HG03280 (cell line): ENCODE data around the gene SLC43A3.

Experiments used
- ATAC-seq: cut with Tn5 transposase; IDR thresholded peaks from one replicate; pipeline ENCODE4 v1.9.1; 2021; ENCODE audit warnings: mild to moderate bottlenecking, moderate library complexity; ENCODE audit not compliant: unreplicated experiment

The SLC43A3 gene

DNA sequence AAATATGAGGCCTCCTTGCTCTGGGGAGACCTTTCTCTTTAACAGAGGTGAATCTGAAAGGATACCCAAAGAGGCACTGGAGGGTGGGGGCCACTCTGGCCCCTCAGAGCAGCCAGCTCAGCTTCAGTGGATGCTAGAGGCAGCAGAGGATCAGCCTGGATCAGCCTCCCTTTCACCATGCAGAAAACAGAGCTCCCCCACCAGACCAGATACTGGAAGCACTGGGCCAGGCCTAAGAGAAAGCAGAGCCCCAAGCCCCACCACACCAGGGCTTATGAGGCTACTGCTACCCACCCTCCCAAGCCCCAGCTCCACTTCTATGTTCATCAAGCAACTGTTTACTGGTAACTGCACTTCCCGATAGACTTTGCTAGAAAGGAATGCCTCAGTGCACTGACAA lies 4.0 kb upstream of the SLC43A3 start:
- no peak for ATAC-seq

- ATAC-seq: no peak
Measured at GRCh38 chr11:57429946-57430345, 3.0 kb upstream of the SLC43A3 start.

- ATAC-seq: no peak
Measured at GRCh38 chr11:57428643-57429042, 1.7 kb upstream of the SLC43A3 start.

GRCh38 chr11:57427727-57428082 lies 784 bp upstream of the SLC43A3 start:
- no peak for ATAC-seq

GRCh38 chr11:57426439-57426928 lies 437 bp downstream of the SLC43A3 start:
- ATAC-seq: no peak

GRCh38 chr11:57425565-57426438 lies 1.1 kb downstream of the SLC43A3 start:
- ATAC-seq: no peak

- ATAC-seq: peak; percentile 87
Measured at GRCh38 chr11:57424792-57425564, 1.9 kb downstream of the SLC43A3 start.

GRCh38 chr11:57424137-57424791 lies 2.7 kb downstream of the SLC43A3 start:
- ATAC-seq: no peak

DNA sequence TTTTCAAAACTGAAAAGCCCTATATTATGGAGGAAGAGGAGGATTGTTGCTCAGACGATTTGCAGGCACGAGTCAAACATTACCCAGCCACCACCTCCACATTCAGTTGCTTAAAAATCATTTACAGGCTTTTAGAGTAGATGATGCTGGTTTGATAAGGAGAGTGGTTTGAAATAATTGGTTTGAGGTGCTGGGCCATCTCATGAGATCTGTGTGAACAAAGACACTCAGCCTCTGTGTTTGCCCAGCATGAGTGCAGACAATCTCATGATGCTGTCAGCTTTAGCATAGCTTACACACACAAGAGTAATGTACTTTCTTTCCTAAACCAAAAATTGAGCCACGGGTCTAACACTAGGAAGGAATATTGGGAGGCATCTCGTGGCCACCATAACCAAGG lies 4.3 kb downstream of the SLC43A3 start:
- no peak for ATAC-seq

- ATAC-seq: no peak
Measured at GRCh38 chr11:57421805-57422204, 5.1 kb downstream of the SLC43A3 start.

DNA sequence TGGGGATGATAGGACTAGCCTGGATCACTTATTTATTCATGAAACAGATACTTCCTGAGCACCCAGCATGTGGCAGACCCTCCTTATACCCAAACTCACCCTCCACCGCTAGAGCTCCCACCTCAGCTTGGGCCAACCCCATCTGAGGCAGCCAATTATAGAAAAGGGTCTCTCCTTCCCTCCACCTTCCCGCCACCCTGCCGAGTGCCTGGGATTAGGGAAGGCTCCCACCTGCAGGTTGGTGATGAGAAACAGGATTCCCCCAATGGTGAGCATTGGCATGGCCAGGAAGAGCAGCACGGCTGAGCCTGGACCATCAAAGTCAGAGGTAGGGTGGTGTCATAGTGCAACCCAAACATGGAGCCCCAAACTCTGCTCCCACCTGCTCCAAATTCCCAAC lies 5.9 kb downstream of the SLC43A3 start:
- no peak for ATAC-seq

- ATAC-seq: no peak
Measured at GRCh38 chr11:57419146-57419545, 7.8 kb downstream of the SLC43A3 start.

- no peak for ATAC-seq
Measured at GRCh38 chr11:57418131-57418530, 8.8 kb downstream of the SLC43A3 start.

DNA sequence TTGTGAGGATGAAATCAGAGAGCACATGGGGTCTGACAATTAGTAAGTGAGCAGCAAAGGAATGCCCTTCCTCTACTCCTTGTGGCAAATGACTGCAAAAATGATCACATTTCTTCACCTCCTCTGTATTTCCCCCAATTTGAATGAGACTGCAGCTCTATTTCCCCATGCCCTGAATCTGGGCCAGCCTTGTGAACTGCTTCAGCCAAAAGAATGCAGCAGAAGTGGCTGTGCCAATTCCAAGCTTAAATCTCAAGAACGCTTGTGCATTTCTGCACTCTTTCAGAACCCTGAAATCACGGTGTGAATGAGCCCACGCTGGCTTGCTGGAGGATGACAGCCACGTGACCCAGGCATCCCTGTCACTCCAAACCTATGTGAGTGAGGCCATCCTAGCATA lies 9.9 kb downstream of the SLC43A3 start:
- ATAC-seq: no peak

DNA sequence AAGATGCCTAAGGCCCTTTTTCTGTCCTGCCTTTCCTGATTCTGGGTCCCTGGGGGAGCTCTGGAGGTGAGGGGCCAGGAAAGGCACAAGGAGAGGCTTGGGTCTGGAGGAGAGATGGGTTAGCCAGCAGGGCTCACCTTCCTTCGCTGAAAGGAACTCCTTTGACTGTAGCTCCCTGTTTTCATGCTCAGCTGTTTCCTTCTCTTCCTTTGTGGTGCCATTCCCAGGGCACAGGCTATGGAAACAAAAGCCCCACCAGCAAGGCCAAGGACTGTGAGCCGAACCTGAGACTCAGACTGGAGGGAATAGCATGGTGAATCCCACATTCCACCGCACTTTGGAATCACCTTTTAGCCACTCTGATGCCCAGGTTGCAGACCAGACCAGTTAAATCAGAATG lies 10.5 kb downstream of the SLC43A3 start:
- no peak for ATAC-seq

- no peak for ATAC-seq
Measured at GRCh38 chr11:57414612-57415212, 12.2 kb downstream of the SLC43A3 start.

GRCh38 chr11:57413681-57414080 lies 13.2 kb downstream of the SLC43A3 start:
- no peak for ATAC-seq

- no peak for ATAC-seq
Measured at GRCh38 chr11:57410287-57410686, 16.6 kb downstream of the SLC43A3 start.

GRCh38 chr11:57409321-57410100 lies 17.4 kb downstream of the SLC43A3 start:
- no peak for ATAC-seq

GRCh38 chr11:57408771-57409170 lies 18.1 kb downstream of the SLC43A3 start:
- ATAC-seq: no peak
